Middle frontal gyrus (tissue), 1 donor: ENCODE measurements around the gene PLCD1.

Source experiments
- DNase-seq: peaks from one replicate; pipeline ENCODE4 v3.0.0-alpha.2; 2015; ENCODE audit warnings: low spot score; ENCODE audit errors: extremely low spot score

PLCD1 gene

DNA sequence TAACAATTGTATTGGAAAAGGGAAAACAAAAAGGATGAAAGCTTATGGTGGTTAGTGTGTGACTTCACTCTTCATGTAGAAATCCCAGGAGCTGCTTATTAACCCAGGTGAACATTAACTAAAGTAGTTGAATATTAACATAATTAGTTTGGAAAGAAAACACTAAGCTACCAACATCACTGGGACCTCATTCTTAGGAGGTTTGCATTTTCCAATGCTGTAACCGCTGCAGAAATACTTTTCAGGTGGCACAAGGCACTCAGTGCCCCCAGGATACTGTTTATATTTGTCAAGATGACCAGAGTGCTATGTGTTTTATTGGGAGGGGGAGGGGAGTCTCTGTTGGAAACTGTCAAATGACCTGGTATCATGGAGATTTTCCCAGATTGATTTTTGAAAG, 64.7 kb downstream of the PLCD1 start:
- no peak for DNase-seq

DNA sequence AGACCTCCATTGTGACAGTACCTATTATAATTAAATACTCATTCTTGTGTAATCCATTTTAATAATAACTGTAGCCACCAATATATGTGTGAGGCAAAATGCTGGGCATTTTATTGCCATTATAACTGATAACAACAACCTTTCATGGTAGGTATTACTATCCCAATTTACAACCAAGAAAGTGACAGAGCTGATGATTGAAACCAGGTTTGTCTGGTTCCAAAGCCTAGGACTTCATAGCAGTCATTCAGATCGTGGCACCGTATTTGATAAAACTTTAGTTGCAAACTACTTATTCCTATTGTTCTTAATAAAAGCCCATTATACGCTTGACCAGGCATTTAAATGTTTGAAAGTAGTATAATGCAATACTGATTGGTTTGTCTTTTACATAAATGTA, 65.3 kb downstream of the PLCD1 start:
- DNase-seq, result no peak

DNA sequence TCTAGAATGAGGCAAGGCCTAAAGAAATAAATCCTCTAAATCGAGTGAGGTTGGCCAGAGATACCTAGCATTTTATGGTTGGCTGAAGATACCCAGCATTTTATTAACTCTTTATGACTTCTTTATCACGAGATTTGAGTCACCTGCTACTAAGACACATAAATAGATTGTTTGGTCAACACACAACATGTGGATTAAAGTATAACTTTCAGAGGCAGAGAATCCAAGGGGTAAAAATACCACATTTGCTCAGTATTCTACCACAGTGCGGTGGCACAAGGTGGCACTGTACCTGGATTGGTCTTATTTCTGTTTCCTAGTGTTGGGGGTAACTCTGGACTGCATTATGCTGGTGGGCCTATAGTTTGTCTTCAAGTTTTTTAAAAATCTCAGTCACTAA, 65.8 kb downstream of the PLCD1 start:
- DNase-seq, result no peak

- no peak for DNase-seq
These were observed 66.4 kb downstream of the PLCD1 start for GRCh38 chr3:37963016-37963415.

- no peak for DNase-seq
These were observed 67.6 kb downstream of the PLCD1 start for GRCh38 chr3:37961622-37962431.

DNA sequence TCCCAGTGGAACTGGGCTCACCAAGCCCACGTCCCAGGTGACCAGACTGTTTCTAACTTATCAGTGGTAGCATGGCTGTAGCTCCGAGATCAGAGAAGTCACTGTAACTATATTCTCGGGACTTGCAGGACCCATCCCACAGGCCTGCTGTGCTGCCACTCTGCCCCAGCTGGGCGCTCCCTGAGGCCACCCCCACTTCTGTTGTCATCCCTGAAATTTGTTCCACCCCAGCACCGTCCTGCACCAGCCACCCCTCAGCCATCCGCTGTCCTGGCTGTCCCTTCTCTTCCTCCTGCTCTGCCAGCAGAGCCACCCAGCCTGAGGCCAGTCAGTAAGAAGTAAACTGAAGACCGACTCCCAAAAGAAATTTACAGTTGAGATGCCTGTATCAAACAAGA, 71.9 kb downstream of the PLCD1 start:
- no peak for DNase-seq
